GM19438 (cell line): ENCODE measurements around the gene CHST13.

Experiments used
- ATAC-seq: cut with Tn5 transposase; IDR thresholded peaks from one replicate; pipeline ENCODE4 v1.9.1; 2021; ENCODE audit warnings: low read depth; ENCODE audit not compliant: unreplicated experiment

CHST13 gene, protein sequence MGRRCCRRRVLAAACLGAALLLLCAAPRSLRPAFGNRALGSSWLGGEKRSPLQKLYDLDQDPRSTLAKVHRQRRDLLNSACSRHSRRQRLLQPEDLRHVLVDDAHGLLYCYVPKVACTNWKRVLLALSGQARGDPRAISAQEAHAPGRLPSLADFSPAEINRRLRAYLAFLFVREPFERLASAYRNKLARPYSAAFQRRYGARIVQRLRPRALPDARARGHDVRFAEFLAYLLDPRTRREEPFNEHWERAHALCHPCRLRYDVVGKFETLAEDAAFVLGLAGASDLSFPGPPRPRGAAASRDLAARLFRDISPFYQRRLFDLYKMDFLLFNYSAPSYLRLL

DNA sequence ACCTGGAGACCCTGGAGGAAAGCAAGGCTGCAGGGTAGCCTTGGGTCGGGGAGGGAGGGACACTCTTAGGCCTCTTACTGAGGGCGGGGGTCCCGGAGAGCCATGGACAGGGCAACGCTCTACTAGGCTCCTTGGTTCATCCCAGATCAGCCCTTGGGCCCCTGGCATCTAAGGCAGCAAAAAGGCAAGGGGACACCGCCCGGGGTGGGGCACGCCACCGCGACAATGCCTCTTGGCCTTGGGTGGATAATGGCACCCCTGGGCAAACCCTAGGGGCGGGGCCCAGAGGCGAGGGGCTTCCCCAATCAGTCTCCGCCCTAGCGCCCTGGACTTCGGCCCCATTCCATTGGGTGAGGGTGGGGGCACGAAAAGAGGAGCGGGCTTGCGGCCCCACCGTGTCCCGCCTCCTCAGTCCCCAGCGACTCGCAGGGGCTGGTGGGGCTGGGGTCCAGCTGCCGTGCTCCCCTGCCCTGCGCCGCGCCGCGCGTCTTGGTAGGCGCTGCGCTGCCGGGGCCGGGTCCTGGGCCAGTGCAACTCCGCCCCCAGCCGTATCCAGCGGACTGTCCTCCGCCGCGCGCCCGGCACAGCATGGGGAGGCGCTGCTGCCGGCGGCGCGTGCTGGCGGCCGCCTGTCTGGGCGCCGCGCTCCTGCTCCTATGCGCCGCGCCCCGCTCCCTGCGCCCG is at the start of gene CHST13:
CHST13 (plus strand) TSS at position 411 of the 684 bp plus-strand sequence; CDS start at position 589, 178 bp downstream.
- no peak for ATAC-seq

DNA sequence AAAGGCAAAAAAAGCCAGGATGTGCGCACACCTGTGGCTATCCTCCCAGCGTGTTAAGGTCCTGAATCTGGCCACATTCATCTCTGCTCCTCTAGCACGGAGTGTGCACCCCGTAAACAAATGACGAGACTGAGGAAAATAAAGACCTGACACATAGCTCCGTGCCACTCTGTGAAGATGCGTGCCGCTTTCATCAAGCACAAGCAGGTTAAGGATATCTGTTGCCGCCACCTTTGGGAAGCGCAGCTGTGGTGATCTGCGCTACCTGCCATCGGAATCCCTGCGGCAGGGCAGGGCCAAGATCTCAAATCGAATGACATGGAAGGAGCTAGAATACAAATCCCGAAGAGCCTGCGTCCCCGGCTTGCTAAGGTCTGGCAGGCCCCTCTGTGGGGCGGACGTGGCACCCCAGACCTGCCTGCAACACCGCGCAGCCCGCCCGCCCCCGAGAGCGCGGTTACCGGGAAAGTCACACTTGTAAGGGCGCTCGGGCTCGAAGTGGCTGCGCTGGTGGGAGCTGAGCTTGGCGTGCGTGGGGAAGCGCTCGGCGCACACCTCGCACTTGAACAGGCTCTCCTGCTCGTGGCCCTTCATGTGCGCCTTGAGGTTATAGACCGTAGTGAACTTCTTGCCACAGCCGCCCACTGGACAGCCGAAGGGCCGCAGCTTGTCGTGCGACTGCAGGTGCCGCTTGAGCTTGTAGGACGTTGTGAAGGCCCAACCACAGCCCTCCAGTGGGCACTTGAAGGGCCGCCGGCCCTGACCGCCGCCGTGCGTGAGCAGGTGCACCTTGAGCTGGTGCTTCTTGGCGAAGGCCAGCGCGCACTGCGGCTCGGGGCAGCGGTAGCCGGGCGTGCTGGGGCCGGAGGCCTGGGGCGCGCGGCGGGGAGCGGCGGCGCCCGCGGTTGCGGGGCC is 49.2 kb upstream of the CHST13 start:
- peak; percentile 17 for ATAC-seq

DNA sequence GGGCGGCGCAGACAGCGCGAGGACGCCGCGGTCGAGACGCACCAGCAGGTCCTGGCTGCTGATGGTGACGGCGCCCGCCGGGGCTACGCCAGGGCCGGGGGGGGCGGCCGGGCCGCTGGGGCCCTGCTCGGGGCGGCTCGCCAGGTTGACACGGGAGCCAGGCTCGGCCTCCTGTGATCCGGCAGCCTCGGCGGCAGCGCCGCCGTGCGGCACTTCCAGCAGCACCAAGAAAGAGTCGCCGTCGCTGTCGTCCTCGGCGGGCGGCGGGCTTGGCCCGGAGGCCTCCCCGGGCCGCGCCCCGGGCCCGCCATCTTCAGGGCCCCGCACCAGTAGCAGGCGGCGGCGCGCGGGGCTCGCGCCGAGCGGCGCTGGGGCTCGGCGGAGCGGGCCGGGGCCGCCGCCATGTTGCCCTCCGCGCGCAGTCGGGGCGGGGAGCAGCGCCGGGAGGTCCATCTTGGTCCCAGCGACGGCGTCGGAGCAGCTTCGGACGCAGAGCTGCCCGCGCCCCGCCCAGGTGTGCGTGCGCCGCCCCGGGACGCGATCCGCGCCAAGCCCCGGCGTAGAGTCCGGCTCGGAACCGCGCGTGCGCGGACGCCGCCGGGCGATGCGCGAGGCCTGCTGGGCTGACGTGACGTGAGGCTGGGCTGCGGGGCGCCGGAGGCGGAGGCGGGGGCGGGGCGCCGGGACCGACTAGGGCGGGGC is 48.4 kb upstream of the CHST13 start, which contains the start of gene ZXDC:
ZXDC (minus strand) TSS at position 479 of the 702 bp plus-strand sequence; CDS start at position 453, 26 bp downstream.
- ATAC-seq = peak; percentile 74

DNA sequence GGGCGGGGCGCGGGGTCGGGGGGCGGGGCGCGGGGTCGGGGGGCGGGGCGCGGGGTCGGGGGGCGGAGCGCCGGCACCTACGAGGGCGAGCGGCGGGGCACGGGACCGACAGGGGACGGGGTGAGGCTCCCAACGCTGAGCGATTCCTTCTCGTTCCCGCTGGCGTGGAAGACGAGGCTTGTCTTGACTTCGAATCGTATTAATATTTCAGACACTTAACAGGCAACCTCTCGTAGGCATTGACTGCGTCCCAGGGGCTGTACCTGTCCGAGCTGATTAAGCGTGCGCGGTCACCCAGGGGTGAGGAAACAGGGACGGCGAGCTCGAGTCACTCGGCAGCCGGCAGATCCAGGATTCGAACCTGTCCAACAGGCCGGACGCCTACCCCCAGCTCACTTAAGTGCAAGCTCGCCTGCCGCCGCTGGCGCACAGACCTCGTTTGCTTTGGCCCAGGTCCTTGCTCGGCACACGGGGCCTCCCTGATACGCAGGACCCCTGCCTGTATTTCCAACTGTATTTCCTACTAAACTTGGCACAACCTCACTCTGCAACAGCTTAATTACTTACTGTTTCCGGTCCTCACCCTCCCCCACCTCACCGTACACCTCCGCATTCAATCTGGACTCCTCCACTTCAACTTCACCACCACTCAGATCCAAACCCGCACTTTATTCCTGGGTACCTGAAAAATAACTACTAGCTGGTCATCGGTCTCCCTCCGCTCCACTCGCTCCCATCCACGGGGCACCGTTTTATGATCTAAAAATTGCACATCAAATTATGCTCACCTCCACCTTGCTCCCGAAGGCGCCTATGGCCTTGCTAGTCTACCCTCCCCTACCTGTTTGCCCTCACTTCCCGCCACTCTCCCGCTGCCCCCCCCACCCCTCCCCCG is 47.5 kb upstream of the CHST13 start:
- ATAC-seq = peak; percentile 28

DNA sequence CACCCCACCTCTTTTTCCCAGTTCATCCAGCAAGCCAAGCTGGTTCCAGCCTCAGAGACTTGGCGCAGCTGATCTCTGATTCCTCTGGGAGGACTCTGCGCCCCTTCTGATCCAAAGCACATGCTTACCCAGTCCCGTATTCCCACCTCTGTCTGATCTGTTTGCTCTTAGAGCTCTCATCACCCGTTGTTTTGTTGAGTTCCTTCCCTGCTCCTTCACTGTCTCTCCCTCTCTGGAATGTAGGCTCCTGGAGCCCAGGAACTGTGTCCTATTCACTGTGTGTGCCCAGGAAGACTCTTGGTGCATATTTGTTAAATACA is 46.9 kb upstream of the CHST13 start:
- ATAC-seq = no peak

DNA sequence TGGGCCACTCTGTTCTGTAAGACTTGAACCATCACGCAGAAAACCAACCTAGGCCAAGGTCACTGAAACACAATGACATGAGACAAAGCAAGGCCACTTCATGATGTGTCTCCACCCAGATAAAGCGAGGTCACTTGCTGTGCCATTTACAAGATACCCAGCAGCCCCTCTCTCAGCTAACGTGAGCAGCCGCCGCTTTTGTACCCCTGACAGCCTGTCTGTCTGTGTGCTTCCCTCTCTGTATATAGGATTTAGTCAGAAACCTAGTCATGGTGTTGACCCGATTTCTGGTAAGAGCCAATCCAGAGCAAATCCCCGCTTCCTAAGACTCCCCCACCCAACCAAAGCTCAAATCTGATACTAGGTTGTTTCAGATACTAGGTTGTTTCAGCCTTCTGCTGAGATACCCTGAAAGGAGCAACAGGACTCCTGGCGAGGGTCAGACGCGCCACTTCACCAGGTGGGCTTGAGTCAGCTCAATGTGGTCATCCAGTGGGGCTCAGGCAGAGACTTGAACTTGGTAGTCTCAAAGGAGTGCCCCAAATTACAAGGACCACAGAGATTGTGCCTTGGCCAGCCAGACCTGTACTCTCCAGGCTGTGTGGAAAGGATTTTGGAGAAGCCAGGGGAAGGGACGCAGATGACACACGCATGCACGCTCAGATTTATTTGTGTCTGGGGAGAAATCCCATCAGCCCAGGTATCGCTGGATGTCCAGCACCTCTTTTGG is 45.2 kb upstream of the CHST13 start:
- ATAC-seq = no peak

DNA sequence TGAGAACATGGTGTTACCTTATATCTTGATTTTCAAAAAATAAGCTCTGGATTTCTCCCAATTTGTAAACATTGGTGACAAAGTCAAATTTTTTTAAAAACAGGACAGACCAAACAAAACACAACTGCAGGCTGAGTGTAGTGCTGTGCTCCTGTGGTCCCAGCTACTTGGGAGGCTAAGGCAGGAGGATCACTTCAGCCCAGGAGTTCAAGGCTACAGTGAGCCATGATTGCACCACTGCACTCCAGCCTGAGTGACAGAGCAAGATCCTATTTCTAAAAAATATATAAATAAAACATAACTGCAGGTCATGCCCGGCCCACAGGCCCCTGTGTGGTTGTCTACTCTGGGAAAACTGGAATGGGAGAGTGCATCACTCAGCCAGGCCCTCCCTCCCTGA is 44.3 kb upstream of the CHST13 start:
- ATAC-seq = no peak

DNA sequence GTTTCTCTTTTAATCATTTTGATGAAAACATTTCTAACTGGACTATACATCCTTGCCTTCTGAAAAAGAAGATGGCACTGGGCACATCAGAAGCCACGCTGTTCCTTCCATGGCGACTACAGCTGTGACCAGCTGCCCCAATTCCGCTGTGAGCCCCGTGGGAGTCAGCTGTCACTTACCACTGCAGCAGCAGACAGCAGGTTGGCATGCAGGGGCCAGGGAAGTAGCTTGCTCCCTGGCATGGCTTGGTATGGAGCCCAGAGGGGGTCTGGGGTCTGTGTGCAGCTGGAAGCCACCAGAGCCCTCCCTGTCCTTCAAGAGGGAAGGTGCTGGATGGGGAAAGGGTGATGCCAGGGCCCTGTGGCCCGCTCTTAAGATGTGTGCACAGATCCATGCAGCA is 43.7 kb upstream of the CHST13 start:
- no peak for ATAC-seq

DNA sequence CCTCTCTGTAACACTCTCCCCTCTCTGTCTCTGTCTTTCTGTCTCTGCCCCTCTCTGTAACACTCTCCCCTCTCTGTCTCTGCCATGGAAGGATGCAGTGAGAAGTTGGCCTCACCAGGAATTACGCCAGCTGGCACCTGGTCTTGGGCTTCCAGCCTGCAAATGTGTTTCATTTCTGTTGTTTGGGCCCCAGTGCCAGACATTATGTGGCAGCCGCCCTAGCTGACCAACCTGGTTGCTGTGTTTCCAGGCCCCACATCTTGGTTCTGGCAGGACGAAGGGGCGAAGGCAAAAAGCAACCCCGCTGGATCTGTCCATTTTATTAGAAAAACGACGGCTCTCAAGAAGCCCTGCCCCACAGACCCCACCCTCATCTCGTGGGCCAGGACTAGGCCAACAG is 43.1 kb upstream of the CHST13 start:
- ATAC-seq = no peak

DNA sequence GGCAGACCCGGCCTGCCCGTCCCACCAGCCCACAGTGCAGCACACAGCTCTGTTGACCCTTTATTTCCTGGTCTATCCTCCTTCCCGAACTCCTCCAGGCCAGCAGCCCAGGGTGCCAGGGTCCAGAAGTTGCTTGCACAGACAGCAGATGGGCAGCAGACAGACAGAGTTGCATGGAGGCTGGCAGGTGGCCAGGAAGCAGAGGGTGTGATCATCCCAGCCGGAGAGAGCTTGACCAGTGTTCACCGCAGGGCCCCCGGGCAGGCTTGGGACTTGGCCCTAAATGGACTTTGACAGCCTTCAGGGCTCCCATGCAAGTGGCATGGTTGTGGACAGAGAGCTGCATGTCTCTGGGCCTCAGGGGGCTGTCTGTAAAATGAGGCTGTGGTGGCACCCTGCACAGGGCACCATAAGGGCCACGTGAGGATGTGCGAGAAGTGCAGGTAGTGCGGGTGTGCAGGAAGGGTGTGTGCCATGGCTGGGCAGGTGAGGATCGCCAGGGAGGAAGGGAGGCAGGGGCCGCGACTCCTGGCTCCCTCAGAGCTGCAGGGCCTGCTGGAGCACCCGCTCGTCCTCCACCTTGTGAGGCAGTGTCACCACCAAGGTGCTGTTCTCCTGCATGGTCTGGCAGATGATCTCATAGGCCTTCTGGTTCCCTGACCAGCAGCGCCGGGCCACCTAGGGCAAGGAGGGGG is 42.0 kb upstream of the CHST13 start:
- ATAC-seq = no peak

DNA sequence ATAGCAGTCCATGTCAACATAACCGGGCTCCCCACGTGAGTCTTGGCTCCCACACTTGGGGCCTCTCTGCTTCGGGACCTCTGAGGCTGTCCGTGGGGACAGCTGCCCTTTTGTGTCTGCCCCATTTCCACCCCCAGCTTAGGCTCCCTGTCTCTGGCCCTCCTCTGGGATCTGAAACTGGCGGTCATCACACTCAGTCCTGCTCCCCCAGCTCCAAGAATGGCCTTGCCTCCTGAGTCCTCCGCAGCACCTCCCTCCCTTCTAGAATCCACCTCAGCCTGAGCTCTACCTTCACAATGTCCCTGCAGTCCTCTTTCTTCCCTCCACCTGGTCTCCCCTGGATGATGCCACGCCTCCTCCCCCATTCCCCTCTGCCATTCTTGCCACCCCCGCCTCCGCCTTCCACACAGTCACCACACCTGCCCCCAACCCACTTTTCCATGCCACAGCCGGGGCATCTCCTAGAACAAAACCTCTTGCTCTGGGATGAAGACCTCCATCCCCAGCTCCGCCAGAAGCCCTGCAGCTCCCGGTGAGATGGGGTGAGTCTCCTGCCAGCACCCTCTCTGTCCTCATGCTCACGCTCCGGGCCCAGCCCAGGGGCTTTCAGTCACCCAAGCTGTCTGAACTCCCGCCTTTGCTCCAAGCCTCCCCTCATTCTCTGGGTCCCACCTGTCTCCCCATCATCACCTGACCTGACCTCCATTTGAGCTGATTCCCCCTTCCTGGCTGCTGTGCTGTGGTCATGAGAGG is 41.3 kb upstream of the CHST13 start:
- no peak for ATAC-seq

DNA sequence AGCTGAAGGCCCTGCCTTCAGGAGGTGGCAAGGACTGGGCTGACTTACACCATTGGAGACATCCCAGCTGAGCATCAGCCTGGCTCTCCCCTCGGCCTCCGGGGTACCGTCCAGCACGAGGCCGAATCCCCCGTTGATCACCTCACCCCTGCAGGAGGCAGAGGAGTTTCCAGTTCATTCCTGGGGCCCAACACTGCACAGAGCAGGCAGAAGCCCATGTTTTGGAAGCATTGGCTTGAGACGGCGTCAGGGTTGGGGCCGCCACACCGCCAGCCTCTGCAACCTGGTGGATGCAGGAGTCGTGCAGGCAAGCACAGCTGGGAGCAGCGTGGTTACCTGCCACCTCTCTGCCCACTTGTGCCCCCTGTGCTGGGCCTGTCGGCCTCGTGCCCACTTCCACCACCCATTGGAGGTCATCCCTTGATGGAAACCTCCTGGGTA is 40.6 kb upstream of the CHST13 start:
- ATAC-seq = no peak

DNA sequence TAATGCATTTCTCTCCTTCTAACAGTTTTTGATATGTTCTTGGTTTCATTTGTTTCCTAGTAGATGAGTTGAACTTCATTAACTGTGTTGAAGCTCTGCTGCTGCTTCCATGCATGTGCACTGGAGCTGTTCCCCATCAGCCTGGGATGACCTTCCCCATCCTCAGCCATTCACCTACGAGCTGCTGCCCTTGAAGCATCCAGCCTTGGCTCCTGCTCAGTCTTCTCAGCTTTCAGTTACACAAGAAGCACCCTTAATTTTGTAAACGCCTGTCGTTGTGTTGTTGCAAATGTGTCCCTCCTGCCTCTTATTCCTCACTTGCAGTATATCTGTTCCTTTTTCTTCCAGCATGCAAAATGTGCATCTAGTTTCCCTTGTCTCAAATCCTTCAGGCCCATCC is 39.8 kb upstream of the CHST13 start:
- ATAC-seq = no peak

DNA sequence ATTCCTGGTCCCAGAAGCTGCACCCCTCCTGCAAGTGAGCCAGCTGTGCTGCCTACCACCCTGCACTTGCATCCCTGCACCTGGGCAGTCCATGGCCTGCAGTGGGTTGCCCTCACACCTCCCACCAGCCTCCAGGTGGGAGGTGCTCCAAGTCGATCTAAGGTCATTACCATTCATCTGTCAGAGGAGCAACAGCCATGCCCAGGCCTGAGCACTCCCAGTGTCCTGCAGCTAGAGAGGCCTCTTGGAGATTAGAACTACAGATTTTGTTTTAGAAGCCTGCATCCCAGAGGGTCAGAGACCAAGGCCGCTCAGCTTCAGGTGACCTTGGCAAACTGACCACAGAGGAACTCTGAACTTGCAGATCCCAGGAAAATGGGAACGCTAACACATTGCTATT is 39.3 kb upstream of the CHST13 start:
- no peak for ATAC-seq

DNA sequence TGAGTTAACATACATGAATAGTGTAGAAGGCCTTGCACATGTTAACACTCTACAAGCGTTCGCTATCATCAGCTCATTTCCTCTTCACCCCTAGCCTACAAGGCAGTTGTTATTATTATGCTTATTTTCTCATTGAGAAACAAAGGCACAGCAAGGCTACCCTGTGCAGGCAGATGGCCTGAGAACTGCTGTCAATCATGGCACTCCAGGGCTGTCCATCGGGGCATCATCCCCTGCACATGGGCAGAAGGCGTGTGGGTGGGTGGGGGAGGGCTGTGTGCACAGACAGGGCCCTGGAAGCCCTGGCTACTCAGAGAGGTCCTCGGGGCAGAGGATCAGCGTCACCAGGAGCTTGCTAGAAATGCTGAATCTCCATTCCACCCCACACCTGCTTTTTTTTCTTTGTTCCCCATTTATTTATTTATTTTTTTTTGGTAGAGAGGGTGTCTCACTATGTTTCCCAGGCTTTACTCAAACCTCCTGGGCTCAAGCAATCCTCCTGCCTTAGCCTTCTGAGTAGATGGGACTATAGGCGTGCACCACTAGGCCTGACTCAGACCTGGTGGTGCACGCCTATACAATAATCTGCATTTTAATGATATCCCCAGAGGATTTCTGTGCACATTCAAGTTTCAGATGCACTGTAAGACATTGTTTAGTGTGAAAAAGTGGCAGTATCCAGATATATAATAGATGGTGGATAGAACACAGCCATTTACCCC is 38.6 kb upstream of the CHST13 start:
- no peak for ATAC-seq

DNA sequence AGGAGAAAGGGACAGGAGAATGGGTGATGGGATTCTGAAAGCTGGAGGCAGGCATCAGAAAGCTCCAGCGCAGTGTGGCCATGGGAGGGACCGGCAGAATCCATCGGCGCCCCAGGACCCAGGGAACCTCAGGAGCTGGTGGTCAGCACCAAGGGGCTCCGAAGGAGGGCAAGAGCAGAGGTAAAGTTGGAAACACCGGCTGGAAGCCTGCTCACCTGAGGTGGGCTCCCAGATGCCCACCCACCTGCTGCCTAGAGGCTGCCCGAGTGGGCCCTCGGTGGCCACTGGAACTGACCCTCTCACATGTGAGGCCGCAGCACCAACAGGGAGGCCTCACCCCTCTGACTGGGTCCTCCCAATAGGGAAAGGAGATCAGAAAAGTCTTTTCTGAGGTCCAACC is 38.0 kb upstream of the CHST13 start:
- ATAC-seq = no peak

DNA sequence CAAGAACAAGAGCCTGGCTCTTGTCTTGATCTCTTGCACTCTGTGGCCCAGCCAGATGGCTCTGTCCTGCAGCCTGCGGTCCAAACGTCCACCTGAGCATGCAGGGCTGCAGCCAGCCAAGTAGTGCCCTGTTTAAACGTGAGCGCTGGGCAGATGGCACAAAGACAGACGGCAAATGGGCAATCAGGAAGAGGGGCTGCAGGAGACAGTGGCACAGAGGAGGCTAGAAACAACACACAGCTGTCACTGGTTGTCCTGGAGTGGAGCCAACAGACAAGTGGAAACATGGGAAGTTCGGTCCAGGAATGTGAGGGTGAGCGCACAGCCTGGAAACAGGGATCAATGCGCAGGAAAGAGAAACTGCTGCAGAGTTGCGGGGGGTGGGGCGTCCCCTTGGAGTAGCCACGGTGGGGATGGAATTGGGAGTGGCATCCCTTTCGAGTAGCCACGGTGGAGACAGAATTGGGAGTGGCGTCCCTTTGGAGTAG is 37.6 kb upstream of the CHST13 start:
- ATAC-seq = no peak
